ENCODE data around the gene ADGRD1.

Gene ADGRD1

GRCh38 chr12:131012279-131013069, 58.8 kb downstream of the ADGRD1 start:
- DNase-seq (ENCODE audit: insufficient read length, low spot score) (no peak), FAIRE-seq (no peak)
- no peak for TF ChIP-seq CTCF (IDR thresholded peaks at IDR 0.05; ENCODE audit: insufficient read depth, missing control alignments)

- DNase-seq (ENCODE audit: insufficient read length, low spot score) (no peak), FAIRE-seq (no peak)
- TF ChIP-seq CTCF (IDR thresholded peaks at IDR 0.05; ENCODE audit: insufficient read depth, missing control alignments): no peak
These were observed 59.4 kb downstream of the ADGRD1 start for GRCh38 chr12:131013118-131013517.

- FAIRE-seq: no peak
- no peak for DNase-seq (ENCODE audit: insufficient read length, low spot score)
- TF ChIP-seq CTCF (IDR thresholded peaks at IDR 0.05; ENCODE audit: insufficient read depth, missing control alignments): no peak
These were observed 60.6 kb downstream of the ADGRD1 start for GRCh38 chr12:131014343-131014742.

GRCh38 chr12:131015581-131016337, 62.1 kb downstream of the ADGRD1 start:
- FAIRE-seq (no peak), DNase-seq (ENCODE audit: insufficient read length, low spot score) (peak; percentile 55)
- no peak for TF ChIP-seq CTCF (IDR thresholded peaks at IDR 0.05; ENCODE audit: insufficient read depth, missing control alignments)

- DNase-seq (ENCODE audit: insufficient read length, low spot score) (no peak), FAIRE-seq (no peak)
- no peak for TF ChIP-seq CTCF (IDR thresholded peaks at IDR 0.05; ENCODE audit: insufficient read depth, missing control alignments)
These were observed 63.8 kb downstream of the ADGRD1 start for GRCh38 chr12:131017477-131017991.

GRCh38 chr12:131018019-131018620, 64.4 kb downstream of the ADGRD1 start:
- FAIRE-seq: no peak
- TF ChIP-seq CTCF (IDR thresholded peaks at IDR 0.05; ENCODE audit: insufficient read depth, missing control alignments): no peak
- DNase-seq (ENCODE audit: insufficient read length, low spot score): no peak

All from D721Med (cell line).